Bronchial epithelial cell (primary cell): Measurements from ENCODE around the gene HSD17B11. TPM values are rescaled to one million over a fixed set of nuclear protein-coding genes. Genes with fewer than 3 reads are reported as not detected.
"Not testable (repeated sequence)": the region's sequence is repeated elsewhere in the genome, so short reads cannot be mapped to it uniquely, and the experiment has no call there.

Experiments used
- DNase-seq: peaks from one replicate; pipeline ENCODE4 v3.0.0-alpha.2; 2010; ENCODE audit warnings: low read depth
- FAIRE-seq: peaks from 2 replicates; lab custom pipeline; 2011; peaks lifted over from hg19 to GRCh38; lab: Jason Lieb, UNC
- H3K27me3 ChIP-seq: 2 replicates; pipeline ENCODE4 v1.5.1; 2011; ENCODE audit warnings: low read length; ENCODE audit not compliant: control insufficient read depth, insufficient read depth
- H3K36me3 ChIP-seq: 2 replicates; pipeline ENCODE4 v1.5.1; 2011; ENCODE audit warnings: low read length; ENCODE audit not compliant: control insufficient read depth, insufficient read depth
- H3K4me3 ChIP-seq: 2 replicates; pipeline ENCODE4 v1.5.1; 2011; ENCODE audit warnings: mild to moderate bottlenecking, low read depth, low read length, control low read depth
- CTCF ChIP-seq: IDR thresholded peaks from 2 replicates; pipeline ENCODE4 v1.5.1; 2011; ENCODE audit warnings: mild to moderate bottlenecking, moderate library complexity, low read length, control low read depth, inconsistent platforms; ENCODE audit not compliant: insufficient read depth, severe bottlenecking
- total RNA-seq: library from RNA; depleted of rRNA; stranded (reverse); fragments of >200 nt; gene quantifications from 2 replicates; pipeline ENCODE4 v1.2.1, GENCODE V29; 2014

Gene HSD17B11
- total RNA-seq, 1 donor from 2014 or later = 1.8 TPM

GRCh38 chr4:87356832-87357526 is 34.0 kb downstream of the HSD17B11 start:
- H3K36me3 ChIP-seq = no peaks in the 10 kb centered on the region
- H3K4me3 ChIP-seq = no peak overlapping the region
- FAIRE-seq (no peak), DNase-seq (peak; percentile 89)
- TF ChIP-seq CTCF = no peak
- no peaks in the 10 kb centered on the region for H3K27me3 ChIP-seq

GRCh38 chr4:87354168-87355102 is 36.6 kb downstream of the HSD17B11 start:
- FAIRE-seq = no peak
- no peaks in the 10 kb centered on the region for H3K36me3 ChIP-seq
- no peaks in the 10 kb centered on the region for H3K27me3 ChIP-seq
- no peak overlapping the region for H3K4me3 ChIP-seq
- TF ChIP-seq CTCF = no peak
- peak; percentile 78 for DNase-seq

- peak; percentile 68 for TF ChIP-seq CTCF
- peak; percentile 57 for DNase-seq
- no peak for FAIRE-seq
Measured at GRCh38 chr4:87353592-87353991, 37.4 kb downstream of the HSD17B11 start.

DNA sequence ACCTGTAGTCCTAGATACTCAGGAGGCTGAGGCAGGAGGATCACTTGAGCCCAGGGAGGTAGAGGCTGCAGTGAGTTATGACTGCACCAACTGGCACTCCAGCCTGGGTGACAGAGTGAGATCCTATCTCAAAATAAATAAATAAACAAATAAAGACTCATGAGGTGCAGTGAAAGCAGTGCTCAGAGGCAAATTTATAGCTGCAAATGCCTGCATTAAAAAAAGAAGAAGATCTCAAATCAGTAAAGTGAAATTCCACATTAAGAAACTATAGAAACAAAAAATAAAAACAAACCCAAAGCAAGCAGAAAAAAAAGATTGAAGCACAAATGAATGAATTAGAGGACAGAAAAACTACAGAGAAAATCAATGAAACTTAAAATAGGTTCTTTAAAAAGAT is 45.8 kb downstream of the HSD17B11 start:
- Histone ChIP-seq H3K4me3 (no peak overlapping the region), H3K36me3 (no peaks in the 10 kb centered on the region), H3K27me3 (no peaks in the 10 kb centered on the region)
- TF ChIP-seq CTCF = no peak
- FAIRE-seq = no peak
- DNase-seq = no peak

More at GRCh38 chr4:87353592-87353991, 37.4 kb downstream of the HSD17B11 start:
- Histone ChIP-seq H3K27me3 (no peaks in the 10 kb centered on the region), H3K4me3 (no peak overlapping the region), H3K36me3 (no peaks in the 10 kb centered on the region)

DNA sequence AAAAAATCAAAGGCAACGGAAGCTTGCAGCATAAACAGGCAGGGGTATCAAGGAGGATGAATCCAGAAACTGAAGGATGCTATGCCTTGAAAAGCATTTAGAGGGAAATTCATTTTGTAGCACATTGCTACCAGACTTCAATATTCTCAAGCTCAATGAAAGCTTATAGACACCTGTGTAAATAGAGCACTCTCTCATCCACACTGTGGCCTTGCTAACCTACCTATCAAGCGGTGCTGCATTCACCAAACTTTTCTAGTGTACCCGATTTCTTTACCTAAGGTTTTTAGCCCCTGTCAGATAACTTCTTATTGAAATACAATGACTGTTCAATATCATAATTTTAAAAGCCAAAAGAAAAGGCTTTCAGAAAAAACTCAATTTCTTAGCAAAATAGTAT is 48.1 kb downstream of the HSD17B11 start:
- DNase-seq = no peak
- no peak for TF ChIP-seq CTCF
- no peak overlapping the region for H3K4me3 ChIP-seq
- peak; percentile 7 for FAIRE-seq
- no peaks in the 10 kb centered on the region for H3K27me3 ChIP-seq
- H3K36me3 ChIP-seq = no peaks in the 10 kb centered on the region

DNA sequence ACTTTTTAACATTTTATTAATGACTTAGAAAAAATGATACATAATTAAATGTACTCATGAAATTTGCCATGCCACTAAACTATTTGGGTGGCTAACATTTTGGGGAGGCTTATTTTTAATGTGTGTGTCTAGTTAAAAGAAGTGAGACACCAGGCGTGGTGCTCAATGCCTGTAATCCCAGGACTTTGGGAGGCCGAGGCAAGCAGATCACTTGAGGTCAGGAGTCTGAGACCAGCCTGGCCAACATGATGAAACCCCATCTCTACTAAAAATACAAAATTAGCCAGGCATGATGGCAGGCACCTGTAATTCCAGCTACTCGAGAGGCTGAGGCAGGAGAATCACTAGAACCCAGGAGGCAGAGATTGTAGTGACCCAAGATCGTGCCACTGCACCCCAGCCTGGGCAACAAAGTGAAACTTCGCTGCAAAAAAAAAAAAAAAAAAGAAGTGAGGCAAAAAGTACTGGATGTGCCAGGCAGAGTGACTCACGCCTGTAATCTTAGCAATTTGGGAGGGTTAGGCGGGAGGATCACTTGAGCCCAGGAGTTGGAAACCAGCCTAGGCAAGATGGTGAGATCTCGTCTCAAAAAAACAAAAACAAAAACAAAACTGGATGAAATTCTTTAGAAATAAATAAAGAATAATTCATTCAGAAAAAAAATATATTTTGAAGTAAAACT is 48.9 kb downstream of the HSD17B11 start:
- H3K4me3 ChIP-seq, H3K27me3 ChIP-seq, FAIRE-seq, H3K36me3 ChIP-seq: not testable (repeated sequence)
- DNase-seq = peak; percentile 69
